ENCODE measurements around the gene RAB7B. TPM values are rescaled to one million over a fixed set of nuclear protein-coding genes. Genes with fewer than 3 reads are reported as not detected.

The RAB7B gene, protein sequence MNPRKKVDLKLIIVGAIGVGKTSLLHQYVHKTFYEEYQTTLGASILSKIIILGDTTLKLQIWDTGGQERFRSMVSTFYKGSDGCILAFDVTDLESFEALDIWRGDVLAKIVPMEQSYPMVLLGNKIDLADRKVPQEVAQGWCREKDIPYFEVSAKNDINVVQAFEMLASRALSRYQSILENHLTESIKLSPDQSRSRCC
- total RNA-seq (2022; extraction: Qiagen RNA extraction): 0.92 to 1.7 TPM (median 0.96 TPM) in 5 replicates

DNA sequence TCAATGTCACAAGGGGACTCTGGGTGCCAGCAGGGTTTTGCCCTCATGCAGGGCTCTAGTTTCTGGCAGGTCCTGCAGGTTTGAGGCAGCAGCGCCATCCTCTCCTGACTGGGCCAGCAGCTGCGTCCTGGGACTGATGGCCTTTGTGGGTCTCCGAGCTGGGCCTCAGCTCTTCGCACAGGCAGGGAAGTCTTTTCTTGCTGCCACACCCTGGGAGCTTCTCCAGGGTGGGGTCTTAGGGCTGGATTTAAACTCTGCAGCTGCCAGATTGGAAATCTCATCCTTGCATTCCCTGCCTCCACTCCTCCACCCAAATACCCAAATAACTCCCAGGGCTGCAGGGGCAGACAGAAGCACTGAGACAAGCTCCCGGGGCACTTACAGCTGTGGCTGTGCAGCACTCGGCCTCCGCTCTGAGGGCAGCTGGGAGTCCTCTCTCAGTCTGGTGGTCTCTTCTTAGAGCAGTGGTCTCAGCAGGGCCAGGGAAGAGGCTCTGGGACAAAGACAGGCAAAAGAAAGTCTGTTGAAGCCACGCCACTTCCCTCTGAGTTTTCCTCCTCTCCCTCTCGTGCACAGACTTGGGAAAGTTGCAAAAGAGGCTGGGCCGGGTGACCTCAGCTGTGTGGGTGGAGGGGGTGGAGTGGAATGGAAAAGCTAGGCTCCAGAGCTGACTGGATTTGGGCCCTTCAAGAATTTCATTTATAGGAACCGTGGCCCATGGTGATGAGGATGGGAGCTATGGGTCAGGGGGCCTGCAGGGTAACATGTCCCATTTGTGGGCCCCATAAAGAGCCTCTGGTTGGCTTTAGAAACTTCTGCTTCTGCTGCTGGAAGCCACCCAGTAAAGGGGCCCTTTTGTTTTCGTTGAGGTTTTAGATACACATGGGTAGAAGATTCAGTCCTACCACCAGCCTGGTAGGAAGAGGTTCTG is at the start of gene RAB7B:
TSS of gene RAB7B (minus strand) at position 525 of the 931 bp plus-strand sequence. CDS start 9,260 bp downstream, outside the sequence.

GRCh38 chr1:206023695-206024094 is 20.5 kb upstream of the RAB7B start, which contains the start of gene CTSE:
Gene CTSE, minus strand, starts transcription at chr1:206023895. Its CDS starts 104 bp downstream, at chr1:206023791.

DNA sequence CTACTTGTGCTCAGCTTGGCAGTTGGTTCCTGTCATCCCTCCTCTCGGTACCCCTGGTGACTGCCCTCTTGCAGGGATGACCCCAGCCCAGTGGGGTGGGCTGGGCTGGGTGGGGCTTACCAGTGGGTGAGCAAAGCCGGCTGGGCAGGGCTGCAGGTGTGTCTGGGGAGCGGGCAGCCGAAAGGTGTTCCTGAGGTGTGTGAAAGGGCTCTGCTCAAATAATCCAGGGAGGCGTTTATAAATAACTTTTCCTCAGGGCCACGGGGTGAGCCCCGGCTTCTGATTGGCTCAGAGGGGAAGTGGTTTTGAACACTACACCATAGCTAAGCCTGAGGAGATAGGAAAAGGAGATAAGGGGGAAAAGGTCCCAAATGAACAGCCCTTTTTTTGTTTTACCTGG is 60.0 kb downstream of the RAB7B start, which contains the start of gene SLC26A9:
TSS of gene SLC26A9 (minus strand) at position 212 of the 400 bp plus-strand sequence. CDS start 7,636 bp downstream, outside the sequence.

Other genes starting within 250 kb of the RAB7B start
- 10.4 to 11.8 TPM (median 11.2 TPM) in 5 replicates for gene RAB29, start 227.9 kb downstream of the RAB7B start, total RNA-seq (2022; extraction: Qiagen RNA extraction)
- gene SLC41A1, start 190.2 kb downstream of the RAB7B start, total RNA-seq (2022; extraction: Qiagen RNA extraction): 19.4 to 21.2 TPM (median 21.1 TPM) in 5 replicates
- not detected in 5 replicates for gene PM20D1, start 153.3 kb downstream of the RAB7B start, total RNA-seq (2022; extraction: Qiagen RNA extraction)
- 0.04 to 0.14 TPM (median 0.10 TPM) in 5 replicates for gene SLC26A9, start 59.9 kb downstream of the RAB7B start, total RNA-seq (2022; extraction: Qiagen RNA extraction)
- gene CTSE, start 20.5 kb upstream of the RAB7B start, total RNA-seq (2022; extraction: Qiagen RNA extraction): 0.12 TPM in 1 of 5 replicates, not detected in the others
- gene RHEX, start 49.8 kb upstream of the RAB7B start, total RNA-seq (2022; extraction: Qiagen RNA extraction): not detected in 5 replicates
- not detected in 5 replicates for gene AVPR1B, start 114.0 kb upstream of the RAB7B start, total RNA-seq (2022; extraction: Qiagen RNA extraction)
- 8.6 to 12.0 TPM (median 10.1 TPM) in 5 replicates for gene FAM72A, start 199.4 kb upstream of the RAB7B start, total RNA-seq (2022; extraction: Qiagen RNA extraction)
- 19.3 to 29.9 TPM (median 26.4 TPM) in 5 replicates for gene SRGAP2, start 200.1 kb upstream of the RAB7B start, total RNA-seq (2022; extraction: Qiagen RNA extraction)

Measured in A549 treated with Mapracorat at 1 μM for 4 hours (cell line).